Kidney epithelial cell (primary cell): ENCODE data around the gene CD34. TPM values are rescaled to one million over a fixed set of nuclear protein-coding genes. Genes with fewer than 3 reads are reported as not detected.
A peak's percentile ranks its signal among the peaks of the same experiment; 100 is the strongest.

Experiments used
- DNase-seq: peaks from one replicate; pipeline ENCODE4 v3.0.0-alpha.2; 2010; ENCODE audit warnings: low read depth
- H3K27me3 ChIP-seq: 2 replicates; pipeline ENCODE4 v1.6.0; 2011; ENCODE audit warnings: low read length; ENCODE audit not compliant: control insufficient read depth, insufficient read depth
- H3K36me3 ChIP-seq: 2 replicates; pipeline ENCODE4 v1.5.1; 2011; ENCODE audit warnings: low read length; ENCODE audit not compliant: control insufficient read depth, insufficient read depth
- H3K4me3 ChIP-seq: 2 replicates; pipeline ENCODE4 v1.5.1; 2011; ENCODE audit warnings: low read depth, mild to moderate bottlenecking, control low read depth, low read length
- CTCF ChIP-seq: IDR thresholded peaks from 2 replicates; pipeline ENCODE4 v1.5.1; 2011; ENCODE audit warnings: mild to moderate bottlenecking, moderate library complexity, low read length, control low read depth, inconsistent platforms; ENCODE audit not compliant: insufficient read depth, poor library complexity, severe bottlenecking
- total RNA-seq: library from RNA; depleted of rRNA; stranded (reverse); fragments of >200 nt; gene quantifications from 2 replicates; pipeline ENCODE4 v1.2.3, GENCODE V29; 2015

The CD34 gene
- total RNA-seq, 1 donor from 2014 or later = 0.04 TPM

GRCh38 chr1:207885129-207886032 is 25.5 kb downstream of the CD34 start:
- H3K4me3 ChIP-seq = no peak overlapping the region
- H3K36me3 ChIP-seq = no peaks in the 10 kb centered on the region
- peak; percentile 82 for TF ChIP-seq CTCF
- DNase-seq = no peak
- peaks cover 2% of the 10 kb centered on the region for H3K27me3 ChIP-seq

GRCh38 chr1:207884266-207885029 is 26.5 kb downstream of the CD34 start:
- H3K36me3 ChIP-seq = no peaks in the 10 kb centered on the region
- peaks cover 2% of the 10 kb centered on the region for H3K27me3 ChIP-seq
- TF ChIP-seq CTCF = no peak
- H3K4me3 ChIP-seq = no peak overlapping the region
- DNase-seq = no peak

GRCh38 chr1:207883660-207884250 is 27.2 kb downstream of the CD34 start:
- Histone ChIP-seq H3K27me3 (peaks cover 4% of the 10 kb centered on the region), H3K36me3 (no peaks in the 10 kb centered on the region), H3K4me3 (no peak overlapping the region)
- DNase-seq = no peak
- TF ChIP-seq CTCF = no peak

GRCh38 chr1:207883104-207883651 is 27.7 kb downstream of the CD34 start:
- Histone ChIP-seq H3K36me3 (no peaks in the 10 kb centered on the region), H3K27me3 (peaks cover 4% of the 10 kb centered on the region), H3K4me3 (no peak overlapping the region)
- no peak for DNase-seq
- TF ChIP-seq CTCF = no peak

- H3K27me3 ChIP-seq = peaks cover 4% of the 10 kb centered on the region
- no peaks in the 10 kb centered on the region for H3K36me3 ChIP-seq
- no peak overlapping the region for H3K4me3 ChIP-seq
- DNase-seq = no peak
- no peak for TF ChIP-seq CTCF
Measured at GRCh38 chr1:207882692-207883091, 28.2 kb downstream of the CD34 start.
